Measurements from ENCODE around the gene EDEM2.

The EDEM2 gene

DNA sequence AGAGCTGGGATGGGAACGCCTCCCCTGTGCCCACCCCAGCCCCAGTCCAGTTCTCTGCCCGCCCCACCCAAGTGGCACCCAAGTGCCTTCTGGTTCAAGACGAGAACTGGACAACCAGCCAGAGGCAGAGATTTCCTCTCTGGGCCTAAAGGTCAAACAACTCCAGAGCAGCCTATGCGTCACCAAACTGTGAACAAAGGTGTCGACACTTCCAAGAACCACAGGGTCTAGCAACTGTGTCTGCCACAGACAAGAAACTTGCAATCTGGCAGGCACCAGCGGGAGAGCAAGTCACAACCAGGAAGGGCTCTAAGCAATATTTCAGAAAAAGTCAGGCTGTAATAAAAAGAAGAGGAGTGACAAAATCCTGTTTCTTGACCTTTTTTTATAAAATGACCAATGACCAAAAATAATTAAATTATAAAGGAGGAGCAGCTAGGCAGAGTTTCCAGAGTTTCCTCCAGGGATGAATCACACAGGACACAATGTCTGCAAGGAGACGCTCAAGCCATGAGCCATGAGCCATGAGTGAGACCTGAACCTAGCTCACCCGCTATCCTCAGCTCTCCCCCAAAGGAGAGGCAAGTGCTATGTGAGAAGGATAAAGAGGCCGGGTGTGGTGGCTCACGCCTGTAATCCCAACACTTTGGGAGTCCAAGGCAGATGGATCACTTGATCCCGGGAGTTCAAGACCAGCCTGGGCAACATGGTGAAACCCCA, 11.1 kb downstream of the EDEM2 start:
- Histone ChIP-seq H3K27me3 (ENCODE audit: insufficient read depth, low read length, poor library complexity) (no peaks in the 10 kb centered on the region), H4K20me1 (ENCODE audit: insufficient read depth, low read length) (no peaks in the 10 kb centered on the region), H3K36me3 (ENCODE audit: insufficient read depth, low read length) (peaks cover 81% of the 10 kb centered on the region), H3K9ac (ENCODE audit: low read depth, low read length) (no peak overlapping the region), H3K27ac (ENCODE audit: low read length) (no peak overlapping the region), H3K4me2 (ENCODE audit: insufficient read depth, low read length) (no peak overlapping the region), H3K9me3 (ENCODE audit: insufficient read depth, low read length, severe bottlenecking) (no peaks in the 10 kb centered on the region), H2AFZ (ENCODE audit: low read depth, low read length) (no peak overlapping the region), H3K79me2 (ENCODE audit: insufficient read depth, low read length) (no peaks in the 10 kb centered on the region), H3K4me1 (ENCODE audit: insufficient read depth, low read length) (no peaks in the 10 kb centered on the region), H3K4me3 (ENCODE audit: low read depth in 1 of 2, low read length in 2 of 2) (no peak overlapping the region)
- DNase-seq, result no peak
- TF ChIP-seq EZH2 (IDR thresholded peaks at IDR 0.05; ENCODE audit: borderline replicate concordance, low read depth, low read length, severe bottlenecking), result no peak
- ATAC-seq (ENCODE audit: insufficient read depth, low read depth), result no peak

DNA sequence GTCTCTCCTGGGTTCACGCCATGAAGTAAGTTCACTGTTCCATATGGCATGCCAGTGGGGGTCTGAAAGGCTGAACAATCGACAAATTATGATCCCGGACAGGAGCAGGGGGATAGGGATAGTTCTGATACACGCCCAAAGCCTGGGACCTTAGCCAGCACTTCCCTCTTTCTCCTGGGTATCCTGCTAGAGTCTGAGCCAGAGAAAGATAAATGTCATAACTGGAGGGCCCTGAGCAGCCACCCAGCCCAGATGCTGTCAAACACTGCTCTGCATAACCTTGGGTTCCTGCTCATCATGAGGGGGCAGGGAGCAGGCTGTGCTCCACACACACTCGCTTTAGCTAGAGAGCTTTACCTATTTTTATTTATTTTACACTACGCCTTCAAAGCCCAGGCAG, 12.3 kb downstream of the EDEM2 start:
- Histone ChIP-seq H3K9ac (ENCODE audit: low read depth, low read length) (no peak overlapping the region), H3K27ac (ENCODE audit: low read length) (no peak overlapping the region), H3K4me3 (ENCODE audit: low read depth in 1 of 2, low read length in 2 of 2) (no peak overlapping the region), H4K20me1 (ENCODE audit: insufficient read depth, low read length) (no peaks in the 10 kb centered on the region), H3K4me2 (ENCODE audit: insufficient read depth, low read length) (no peak overlapping the region), H2AFZ (ENCODE audit: low read depth, low read length) (no peak overlapping the region), H3K36me3 (ENCODE audit: insufficient read depth, low read length) (peaks cover 81% of the 10 kb centered on the region), H3K9me3 (ENCODE audit: insufficient read depth, low read length, severe bottlenecking) (no peaks in the 10 kb centered on the region), H3K27me3 (ENCODE audit: insufficient read depth, low read length, poor library complexity) (no peaks in the 10 kb centered on the region), H3K4me1 (ENCODE audit: insufficient read depth, low read length) (no peaks in the 10 kb centered on the region), H3K79me2 (ENCODE audit: insufficient read depth, low read length) (no peaks in the 10 kb centered on the region)
- TF ChIP-seq, protein P1, sequence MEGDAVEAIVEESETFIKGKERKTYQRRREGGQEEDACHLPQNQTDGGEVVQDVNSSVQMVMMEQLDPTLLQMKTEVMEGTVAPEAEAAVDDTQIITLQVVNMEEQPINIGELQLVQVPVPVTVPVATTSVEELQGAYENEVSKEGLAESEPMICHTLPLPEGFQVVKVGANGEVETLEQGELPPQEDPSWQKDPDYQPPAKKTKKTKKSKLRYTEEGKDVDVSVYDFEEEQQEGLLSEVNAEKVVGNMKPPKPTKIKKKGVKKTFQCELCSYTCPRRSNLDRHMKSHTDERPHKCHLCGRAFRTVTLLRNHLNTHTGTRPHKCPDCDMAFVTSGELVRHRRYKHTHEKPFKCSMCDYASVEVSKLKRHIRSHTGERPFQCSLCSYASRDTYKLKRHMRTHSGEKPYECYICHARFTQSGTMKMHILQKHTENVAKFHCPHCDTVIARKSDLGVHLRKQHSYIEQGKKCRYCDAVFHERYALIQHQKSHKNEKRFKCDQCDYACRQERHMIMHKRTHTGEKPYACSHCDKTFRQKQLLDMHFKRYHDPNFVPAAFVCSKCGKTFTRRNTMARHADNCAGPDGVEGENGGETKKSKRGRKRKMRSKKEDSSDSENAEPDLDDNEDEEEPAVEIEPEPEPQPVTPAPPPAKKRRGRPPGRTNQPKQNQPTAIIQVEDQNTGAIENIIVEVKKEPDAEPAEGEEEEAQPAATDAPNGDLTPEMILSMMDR (IDR thresholded peaks at IDR 0.05; ENCODE audit: borderline replicate concordance, extremely low read depth, low read length, poor library complexity, severe bottlenecking), result no peak
- no peak for TF ChIP-seq EZH2 (IDR thresholded peaks at IDR 0.05; ENCODE audit: borderline replicate concordance, low read depth, low read length, severe bottlenecking)
- ATAC-seq (ENCODE audit: insufficient read depth, low read depth) (no peak), DNase-seq (no peak)

GRCh38 chr20:35134472-35134871, 12.7 kb downstream of the EDEM2 start:
- no peak for DNase-seq
- Histone ChIP-seq H2AFZ (ENCODE audit: low read depth, low read length) (no peak overlapping the region), H3K9me3 (ENCODE audit: insufficient read depth, low read length, severe bottlenecking) (no peaks in the 10 kb centered on the region), H3K4me1 (ENCODE audit: insufficient read depth, low read length) (no peaks in the 10 kb centered on the region), H3K27me3 (ENCODE audit: insufficient read depth, low read length, poor library complexity) (no peaks in the 10 kb centered on the region), H3K4me2 (ENCODE audit: insufficient read depth, low read length) (no peak overlapping the region), H3K9ac (ENCODE audit: low read depth, low read length) (no peak overlapping the region), H3K79me2 (ENCODE audit: insufficient read depth, low read length) (no peaks in the 10 kb centered on the region), H3K4me3 (ENCODE audit: low read depth in 1 of 2, low read length in 2 of 2) (no peak overlapping the region), H4K20me1 (ENCODE audit: insufficient read depth, low read length) (no peaks in the 10 kb centered on the region), H3K27ac (ENCODE audit: low read length) (no peak overlapping the region), H3K36me3 (ENCODE audit: insufficient read depth, low read length) (peaks cover 80% of the 10 kb centered on the region)
- TF ChIP-seq, protein P1 (IDR thresholded peaks at IDR 0.05; ENCODE audit: borderline replicate concordance, extremely low read depth, low read length, poor library complexity, severe bottlenecking), result no peak
- no peak for ATAC-seq (ENCODE audit: insufficient read depth, low read depth)

GRCh38 chr20:35133735-35134134, 13.4 kb downstream of the EDEM2 start:
- DNase-seq, result no peak
- no peak overlapping the region for H3K4me3 ChIP-seq (ENCODE audit: low read depth in 1 of 2, low read length in 2 of 2)
- H3K9me3 ChIP-seq (ENCODE audit: insufficient read depth, low read length, severe bottlenecking), result no peaks in the 10 kb centered on the region
- TF ChIP-seq, protein P1 (IDR thresholded peaks at IDR 0.05; ENCODE audit: borderline replicate concordance, extremely low read depth, low read length, poor library complexity, severe bottlenecking), result no peak
- no peak for TF ChIP-seq EZH2 (IDR thresholded peaks at IDR 0.05; ENCODE audit: borderline replicate concordance, low read depth, low read length, severe bottlenecking)
- no peak for ATAC-seq (ENCODE audit: insufficient read depth, low read depth)
- no peaks in the 10 kb centered on the region for H3K4me1 ChIP-seq (ENCODE audit: insufficient read depth, low read length)
- no peak overlapping the region for H3K27ac ChIP-seq (ENCODE audit: low read length)
- no peaks in the 10 kb centered on the region for H3K79me2 ChIP-seq (ENCODE audit: insufficient read depth, low read length)
- no peaks in the 10 kb centered on the region for H4K20me1 ChIP-seq (ENCODE audit: insufficient read depth, low read length)
- H3K27me3 ChIP-seq (ENCODE audit: insufficient read depth, low read length, poor library complexity), result no peaks in the 10 kb centered on the region
- H3K4me2 ChIP-seq (ENCODE audit: insufficient read depth, low read length), result no peak overlapping the region
- H3K9ac ChIP-seq (ENCODE audit: low read depth, low read length), result no peak overlapping the region
- H3K36me3 ChIP-seq (ENCODE audit: insufficient read depth, low read length), result peaks cover 77% of the 10 kb centered on the region
- H2AFZ ChIP-seq (ENCODE audit: low read depth, low read length), result no peak overlapping the region
